Natural killer cell treated with Interleukin-12 subunit alpha and Interleukin-12 subunit beta and Interleukin-15 and Interleukin-18, amount 100 ng/mL, for 72 hours (primary cell): Measurements from ENCODE around the gene APIP. TPM values are rescaled to one million over a fixed set of nuclear protein-coding genes. Genes with fewer than 3 reads are reported as not detected.

Experiments used
- ATAC-seq, 2 donors: fragments of 150-1000 bp; cut with Tn5 transposase in 1 of 2; sonication (Bioruptor Pico), chemical (Tn5 transposase) in 1 of 2; 2 replicates each; pipeline ENCODE4 v1.10.0; 2021
- DNase-seq: peaks from one replicate; pipeline ENCODE4 v3.0.0; 2022; ENCODE audit warnings: low spot score
- H3K27ac Mint-ChIP-seq, 2 donors: 1 replicate in 1 of 2; 2 replicates in 1 of 2; pipeline ENCODE4 v1.8.0; 2022; ENCODE audit warnings: mixed read lengths in 2 of 2, mild to moderate bottlenecking in 1 of 2, moderate library complexity in 1 of 2
- H3K27me3 Mint-ChIP-seq, 2 donors: 1 replicate in 1 of 2; 2 replicates in 1 of 2; pipeline ENCODE4 v1.8.0; 2022; ENCODE audit warnings: mixed read lengths in 2 of 2
- H3K36me3 Mint-ChIP-seq: one replicate; pipeline ENCODE4 v1.8.0; 2022; ENCODE audit warnings: mixed read lengths
- H3K4me1 Mint-ChIP-seq, 2 donors: 1 replicate in 1 of 2; 2 replicates in 1 of 2; pipeline ENCODE4 v1.8.0; 2022; ENCODE audit warnings: low read depth in 2 of 2, mixed read lengths in 2 of 2, mild to moderate bottlenecking in 1 of 2
- H3K4me3 Mint-ChIP-seq: one replicate; pipeline ENCODE4 v1.8.0; 2022; ENCODE audit warnings: mixed read lengths
- H3K9me3 Mint-ChIP-seq: 2 replicates; pipeline ENCODE4 v1.8.0; 2022; ENCODE audit warnings: mixed read lengths
- total RNA-seq, 2 donors: library from RNA; stranded (reverse); gene quantifications; one replicate each; pipeline ENCODE4 v1.2.3, GENCODE V29; 2022

The APIP gene
- total RNA-seq, 2 donors from 2014 or later, result 26.0 to 28.4 TPM

GRCh38 chr11:34859496-34859895, 56.7 kb downstream of the APIP start:
- no peaks in the 10 kb centered on the region for H3K36me3 Mint-ChIP-seq
- no peak for ATAC-seq

GRCh38 chr11:34857463-34857862, 58.7 kb downstream of the APIP start:
- Mint-ChIP-seq H3K9me3 (no peaks in the 10 kb centered on the region), H3K4me3 (no peak overlapping the region), H3K4me1 (no peaks in the 10 kb centered on the region), H3K36me3 (no peaks in the 10 kb centered on the region), H3K27me3 (peaks cover 0 to 8% of the 10 kb centered on the region in 2 donors), H3K27ac (no peak overlapping the region)
- ATAC-seq (no peak), DNase-seq (no peak)

More at GRCh38 chr11:34859496-34859895, 56.7 kb downstream of the APIP start:
- peaks cover 2 to 3% of the 10 kb centered on the region in 2 donors for H3K27me3 Mint-ChIP-seq
- no peak overlapping the region for H3K27ac Mint-ChIP-seq
- no peak for DNase-seq
- H3K4me1 Mint-ChIP-seq, result no peaks in the 10 kb centered on the region
- H3K4me3 Mint-ChIP-seq, result no peak overlapping the region
- no peaks in the 10 kb centered on the region for H3K9me3 Mint-ChIP-seq

- no peak overlapping the region for H3K27ac Mint-ChIP-seq
- DNase-seq (no peak), ATAC-seq (no peak)
- no peaks in the 10 kb centered on the region for H3K36me3 Mint-ChIP-seq
- peaks cover 5 to 15% of the 10 kb centered on the region in 2 donors for H3K27me3 Mint-ChIP-seq
- no peaks in the 10 kb centered on the region for H3K9me3 Mint-ChIP-seq
- no peak overlapping the region for H3K4me3 Mint-ChIP-seq
- no peaks in the 10 kb centered on the region for H3K4me1 Mint-ChIP-seq
These were observed 59.9 kb downstream of the APIP start for GRCh38 chr11:34856251-34856650.

GRCh38 chr11:34855754-34856095, 60.5 kb downstream of the APIP start:
- Mint-ChIP-seq H3K27ac (no peak overlapping the region), H3K4me1 (no peaks in the 10 kb centered on the region), H3K27me3 (peaks cover 5 to 17% of the 10 kb centered on the region in 2 donors), H3K4me3 (no peak overlapping the region), H3K9me3 (no peaks in the 10 kb centered on the region), H3K36me3 (no peaks in the 10 kb centered on the region)
- no peak for DNase-seq
- ATAC-seq, result no peak

GRCh38 chr11:34855021-34855753, 61.0 kb downstream of the APIP start:
- H3K27ac Mint-ChIP-seq, result no peak overlapping the region
- H3K4me1 Mint-ChIP-seq, result no peaks in the 10 kb centered on the region
- H3K27me3 Mint-ChIP-seq, result peaks cover 5 to 17% of the 10 kb centered on the region in 2 donors
- H3K4me3 Mint-ChIP-seq, result no peak overlapping the region
- H3K36me3 Mint-ChIP-seq, result no peaks in the 10 kb centered on the region
- ATAC-seq (no peak), DNase-seq (no peak)
- no peaks in the 10 kb centered on the region for H3K9me3 Mint-ChIP-seq

- DNase-seq, result no peak
- no peak for ATAC-seq
- Mint-ChIP-seq H3K4me3 (no peak overlapping the region), H3K4me1 (no peaks in the 10 kb centered on the region), H3K9me3 (no peaks in the 10 kb centered on the region), H3K36me3 (no peaks in the 10 kb centered on the region), H3K27me3 (peaks cover 14 to 37% of the 10 kb centered on the region in 2 donors), H3K27ac (no peak overlapping the region)
These were observed 64.3 kb downstream of the APIP start for GRCh38 chr11:34851916-34852315.

GRCh38 chr11:34850334-34850733, 65.8 kb downstream of the APIP start:
- no peaks in the 10 kb centered on the region for H3K36me3 Mint-ChIP-seq
- H3K4me1 Mint-ChIP-seq, result no peaks in the 10 kb centered on the region
- DNase-seq (no peak), ATAC-seq (no peak)
- H3K4me3 Mint-ChIP-seq, result no peak overlapping the region
- no peak overlapping the region for H3K27ac Mint-ChIP-seq
- H3K27me3 Mint-ChIP-seq, result peaks cover 16 to 42% of the 10 kb centered on the region in 2 donors
- no peaks in the 10 kb centered on the region for H3K9me3 Mint-ChIP-seq

GRCh38 chr11:34846467-34846866, 69.7 kb downstream of the APIP start:
- no peak overlapping the region for H3K27ac Mint-ChIP-seq

GRCh38 chr11:34844463-34845112, 71.6 kb downstream of the APIP start:
- Mint-ChIP-seq H3K27ac (no peak overlapping the region), H3K36me3 (no peaks in the 10 kb centered on the region), H3K4me3 (no peak overlapping the region), H3K9me3 (no peaks in the 10 kb centered on the region), H3K4me1 (no peaks in the 10 kb centered on the region), H3K27me3 (peaks cover 18 to 34% of the 10 kb centered on the region in 2 donors)
- ATAC-seq (no peak), DNase-seq (no peak)

More at GRCh38 chr11:34846467-34846866, 69.7 kb downstream of the APIP start:
- Mint-ChIP-seq H3K27me3 (peaks cover 16 to 30% of the 10 kb centered on the region in 2 donors), H3K4me3 (no peak overlapping the region), H3K9me3 (no peaks in the 10 kb centered on the region), H3K36me3 (no peaks in the 10 kb centered on the region), H3K4me1 (no peaks in the 10 kb centered on the region)
- ATAC-seq (no peak), DNase-seq (no peak)

- ATAC-seq, result no peak
- Mint-ChIP-seq H3K27me3 (peaks cover 21 to 32% of the 10 kb centered on the region in 2 donors), H3K4me1 (no peaks in the 10 kb centered on the region), H3K9me3 (no peaks in the 10 kb centered on the region), H3K36me3 (no peaks in the 10 kb centered on the region), H3K27ac (no peak overlapping the region), H3K4me3 (no peak overlapping the region)
- DNase-seq, result no peak
These were observed 72.9 kb downstream of the APIP start for GRCh38 chr11:34843271-34843670.

- Mint-ChIP-seq H3K36me3 (no peaks in the 10 kb centered on the region), H3K9me3 (no peaks in the 10 kb centered on the region), H3K4me3 (no peak overlapping the region), H3K27me3 (peaks cover 23 to 24% of the 10 kb centered on the region in 2 donors), H3K27ac (no peak overlapping the region), H3K4me1 (no peaks in the 10 kb centered on the region)
- ATAC-seq (peak; percentile 68 to 71), DNase-seq (no peak)
These were observed 75.3 kb downstream of the APIP start for GRCh38 chr11:34840736-34841386.

- peaks cover 24 to 30% of the 10 kb centered on the region in 2 donors for H3K27me3 Mint-ChIP-seq
- no peak overlapping the region for H3K27ac Mint-ChIP-seq
- H3K4me1 Mint-ChIP-seq, result no peaks in the 10 kb centered on the region
- DNase-seq (no peak), ATAC-seq (no peak)
- H3K36me3 Mint-ChIP-seq, result no peaks in the 10 kb centered on the region
- no peaks in the 10 kb centered on the region for H3K9me3 Mint-ChIP-seq
- no peak overlapping the region for H3K4me3 Mint-ChIP-seq
These were observed 76.2 kb downstream of the APIP start for GRCh38 chr11:34839969-34840368.

GRCh38 chr11:34836958-34837856, 79.0 kb downstream of the APIP start:
- DNase-seq, result no peak
- Mint-ChIP-seq H3K4me3 (no peak overlapping the region), H3K36me3 (no peaks in the 10 kb centered on the region), H3K27me3 (peaks cover 26 to 33% of the 10 kb centered on the region in 2 donors), H3K4me1 (no peaks in the 10 kb centered on the region), H3K9me3 (no peaks in the 10 kb centered on the region), H3K27ac (no peak overlapping the region)
- no peak for ATAC-seq
